ENCODE measurements around the gene TBRG4. TPM values are rescaled to one million over a fixed set of nuclear protein-coding genes. Genes with fewer than 3 reads are reported as not detected.

The TBRG4 gene
- polyA plus RNA-seq, 3 donors, result 32.7 to 42.2 (median 38.4) TPM

DNA sequence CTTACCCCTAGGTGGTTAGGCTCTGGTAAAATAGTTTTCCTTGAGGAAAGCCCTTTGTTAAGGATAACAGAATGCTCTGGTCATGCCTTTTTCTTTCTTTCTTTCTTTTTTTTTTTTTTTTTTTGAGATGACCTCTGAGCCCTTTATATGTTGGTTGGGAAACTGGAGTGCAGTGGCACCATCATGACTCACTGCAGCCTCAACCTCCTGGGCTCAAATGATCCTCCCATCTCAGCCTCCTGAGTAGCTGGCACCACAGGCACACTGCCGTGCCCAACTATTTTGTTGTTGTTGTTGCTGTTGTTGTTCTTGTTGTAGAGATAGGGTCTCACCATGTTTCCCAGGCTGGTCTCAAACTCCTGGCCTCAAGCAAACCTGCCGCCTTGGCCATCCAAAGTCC, 50.1 kb downstream of the TBRG4 start:
- H3K4me1 Mint-ChIP-seq, result peaks cover 45% of the 10 kb centered on the region
- Histone ChIP-seq H3K4me3 (replicated peaks in 1 of 3; ENCODE audit: low read depth in 2 of 3, low read length in 3 of 3) (no peak overlapping the region), H3K4me2 (replicated peaks; ENCODE audit: extremely low read depth, low read length, poor library complexity, severe bottlenecking) (no peak overlapping the region), H3K4me1 (ENCODE audit: control insufficient read depth in 1 of 2, insufficient read depth in 2 of 2, low read length in 2 of 2) (peaks cover 0 to 16% of the 10 kb centered on the region in 2 donors), H3K9me3 (replicated peaks in 1 of 2; ENCODE audit: control insufficient read depth in 1 of 2, insufficient read depth in 1 of 2, low read length in 2 of 2) (no peaks in the 10 kb centered on the region), H3K36me3 (replicated peaks in 1 of 2; ENCODE audit: control insufficient read depth in 1 of 2, insufficient read depth in 2 of 2, low read length in 2 of 2) (peaks cover 25 to 63% of the 10 kb centered on the region in 2 donors), H4K20me1 (ENCODE audit: insufficient read depth, low read length) (peaks cover 97% of the 10 kb centered on the region), H3K79me2 (ENCODE audit: insufficient read depth, low read length) (peaks cover 97% of the 10 kb centered on the region), H2AFZ (ENCODE audit: insufficient read depth, low read depth, low read length, poor library complexity, severe bottlenecking) (no peak overlapping the region), H3K27ac (ENCODE audit: low read depth in 1 of 2, low read length in 2 of 2) (peak overlapping the region in 1 of 2 donors; percentile 74), H3K9ac (ENCODE audit: insufficient read depth, low read length, poor library complexity, severe bottlenecking) (no peak overlapping the region), H3K27me3 (ENCODE audit: control insufficient read depth in 2 of 2, insufficient read depth in 2 of 2, low read length in 2 of 2) (no peaks in the 10 kb centered on the region)
- no peak overlapping the region for H3K4me3 Mint-ChIP-seq
- no CpG with 5 or more reads among the region's 2 CpGs for WGBS (ENCODE audit: insufficient coverage)
- peaks cover 64 to 81% of the 10 kb centered on the region in 2 donors for H3K36me3 Mint-ChIP-seq
- TF ChIP-seq, protein P1, sequence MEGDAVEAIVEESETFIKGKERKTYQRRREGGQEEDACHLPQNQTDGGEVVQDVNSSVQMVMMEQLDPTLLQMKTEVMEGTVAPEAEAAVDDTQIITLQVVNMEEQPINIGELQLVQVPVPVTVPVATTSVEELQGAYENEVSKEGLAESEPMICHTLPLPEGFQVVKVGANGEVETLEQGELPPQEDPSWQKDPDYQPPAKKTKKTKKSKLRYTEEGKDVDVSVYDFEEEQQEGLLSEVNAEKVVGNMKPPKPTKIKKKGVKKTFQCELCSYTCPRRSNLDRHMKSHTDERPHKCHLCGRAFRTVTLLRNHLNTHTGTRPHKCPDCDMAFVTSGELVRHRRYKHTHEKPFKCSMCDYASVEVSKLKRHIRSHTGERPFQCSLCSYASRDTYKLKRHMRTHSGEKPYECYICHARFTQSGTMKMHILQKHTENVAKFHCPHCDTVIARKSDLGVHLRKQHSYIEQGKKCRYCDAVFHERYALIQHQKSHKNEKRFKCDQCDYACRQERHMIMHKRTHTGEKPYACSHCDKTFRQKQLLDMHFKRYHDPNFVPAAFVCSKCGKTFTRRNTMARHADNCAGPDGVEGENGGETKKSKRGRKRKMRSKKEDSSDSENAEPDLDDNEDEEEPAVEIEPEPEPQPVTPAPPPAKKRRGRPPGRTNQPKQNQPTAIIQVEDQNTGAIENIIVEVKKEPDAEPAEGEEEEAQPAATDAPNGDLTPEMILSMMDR (IDR thresholded peaks at IDR 0.05), result no peak
- no peak for DNase-seq
- no peaks in the 10 kb centered on the region for H3K9me3 Mint-ChIP-seq
- peaks cover 0 to 1% (median 0%) of the 10 kb centered on the region in 3 donors for H3K27me3 Mint-ChIP-seq (ENCODE audit: low read depth in 3 of 3)
- H3K27ac Mint-ChIP-seq, result peak overlapping the region in 5 of 7 donors; percentile 8 to 84 (median 58)
- intact Hi-C loops (cut with micrococcal nuclease), result no loop called here

DNA sequence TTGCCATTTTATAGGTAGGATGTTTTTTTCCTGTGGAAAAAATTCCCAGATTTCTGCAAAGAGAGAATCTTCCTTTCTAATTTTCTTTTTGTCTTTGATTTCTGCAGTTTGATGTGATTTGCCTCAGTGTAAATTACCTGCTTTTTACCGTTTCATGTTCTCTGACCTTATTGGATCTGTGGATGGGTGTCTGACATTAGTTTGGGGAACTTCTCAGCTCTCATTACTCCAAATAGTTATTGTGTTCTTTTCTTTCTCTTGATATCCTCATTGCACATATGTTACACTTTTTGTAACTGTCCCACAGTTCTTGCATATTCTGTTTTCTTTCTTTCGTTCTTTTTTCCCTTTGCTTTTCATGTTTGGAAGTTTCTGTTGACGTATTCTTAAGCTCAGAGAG, 51.2 kb downstream of the TBRG4 start:
- peaks cover 98% of the 10 kb centered on the region for H4K20me1 ChIP-seq (ENCODE audit: insufficient read depth, low read length)
- H3K4me3 ChIP-seq (replicated peaks in 1 of 3; ENCODE audit: low read depth in 2 of 3, low read length in 3 of 3), result no peak overlapping the region

More for the DNA sequence above, 51.2 kb downstream of the TBRG4 start:
- Histone ChIP-seq H3K9ac (ENCODE audit: insufficient read depth, low read length, poor library complexity, severe bottlenecking) (no peak overlapping the region), H3K9me3 (replicated peaks in 1 of 2; ENCODE audit: control insufficient read depth in 1 of 2, insufficient read depth in 1 of 2, low read length in 2 of 2) (no peaks in the 10 kb centered on the region), H3K27ac (ENCODE audit: low read depth in 1 of 2, low read length in 2 of 2) (peak overlapping the region in 1 of 2 donors; percentile 74), H3K79me2 (ENCODE audit: insufficient read depth, low read length) (peaks cover 100% of the 10 kb centered on the region), H3K4me2 (replicated peaks; ENCODE audit: extremely low read depth, low read length, poor library complexity, severe bottlenecking) (no peak overlapping the region), H2AFZ (ENCODE audit: insufficient read depth, low read depth, low read length, poor library complexity, severe bottlenecking) (no peak overlapping the region), H3K36me3 (replicated peaks in 1 of 2; ENCODE audit: control insufficient read depth in 1 of 2, insufficient read depth in 2 of 2, low read length in 2 of 2) (peaks cover 16 to 53% of the 10 kb centered on the region in 2 donors), H3K4me1 (ENCODE audit: control insufficient read depth in 1 of 2, insufficient read depth in 2 of 2, low read length in 2 of 2) (peaks cover 0 to 16% of the 10 kb centered on the region in 2 donors), H3K27me3 (ENCODE audit: control insufficient read depth in 2 of 2, insufficient read depth in 2 of 2, low read length in 2 of 2) (no peaks in the 10 kb centered on the region)
- Mint-ChIP-seq H3K9me3 (no peaks in the 10 kb centered on the region), H3K27ac (peak overlapping the region in 5 of 7 donors; percentile 13 to 68 (median 16)), H3K27me3 (ENCODE audit: low read depth in 3 of 3) (peaks cover 0 to 1% (median 0%) of the 10 kb centered on the region in 3 donors), H3K36me3 (peaks cover 54 to 78% of the 10 kb centered on the region in 2 donors), H3K4me3 (no peak overlapping the region), H3K4me1 (peaks cover 48% of the 10 kb centered on the region)
- no peak for DNase-seq
- 100% methylated on average over 1 of the region's 3 CpGs for WGBS (ENCODE audit: insufficient coverage)
- intact Hi-C loops (cut with micrococcal nuclease), result no loop called here
- TF ChIP-seq, protein P1 (IDR thresholded peaks at IDR 0.05), result no peak
